NT2/D1 (cell line): ENCODE results near the gene HUS1.

ENCODE experiments used
- SUZ12 ChIP-seq: IDR thresholded peaks from 2 replicates; pipeline ENCODE4 v1.6.1; 2011; ENCODE audit not compliant: insufficient read length, insufficient read depth; ENCODE audit errors: extremely low read depth
- YY1 ChIP-seq: IDR thresholded peaks from 2 replicates; pipeline ENCODE4 v1.6.1; 2011; ENCODE audit not compliant: insufficient read length, insufficient read depth

DNA sequence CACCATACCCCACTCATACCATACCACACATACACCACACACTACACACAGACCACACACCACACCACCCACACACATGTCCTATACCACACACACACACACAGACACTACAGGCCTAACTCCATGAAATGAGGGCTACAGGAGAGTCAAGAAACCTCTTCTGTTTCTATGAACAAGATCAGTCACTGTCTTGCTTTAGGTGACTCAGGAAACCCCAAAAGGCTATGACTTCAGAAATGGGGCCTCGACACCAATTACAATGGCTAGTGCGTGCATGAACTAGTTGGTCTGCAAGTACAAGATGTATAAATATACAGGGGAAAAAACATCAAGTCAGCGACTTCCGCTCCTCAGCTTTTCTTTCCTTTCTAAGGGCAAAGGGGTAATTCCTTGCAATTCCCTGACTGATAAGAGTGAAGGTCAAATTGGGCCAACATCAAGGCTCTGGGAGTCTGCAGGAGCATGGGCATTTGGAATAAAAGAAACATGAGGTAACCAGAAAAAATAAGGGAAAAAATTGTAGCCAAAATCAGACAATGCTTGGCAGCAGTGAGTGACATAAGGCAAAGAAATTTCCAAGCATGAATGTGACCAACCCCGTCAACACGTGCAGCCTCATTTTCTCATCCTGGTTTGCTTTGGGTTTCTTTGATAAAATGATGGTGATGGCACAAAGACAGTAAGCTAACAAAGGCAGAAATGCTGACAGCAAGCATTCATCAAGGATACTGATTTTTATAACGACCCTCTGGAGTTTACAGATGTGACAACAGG lies 32.6 kb downstream of the HUS1 start:
- TF ChIP-seq YY1: no peak
- TF ChIP-seq SUZ12: no peak
